Measurements from ENCODE around the gene ERP44.

- TF ChIP-seq CTCF (IDR thresholded peaks at IDR 0.05; ENCODE audit: low read length) (no peak), EZH2phosphoT487 (IDR thresholded peaks at IDR 0.05; ENCODE audit: low read length) (no peak)
These were observed 11.6 kb downstream of the ERP44 start for GRCh38 chr9:100087218-100087617.
